Osteocyte (in vitro differentiated cells): ENCODE measurements around the gene FAM177A1. TPM values are rescaled to one million over a fixed set of nuclear protein-coding genes. Genes with fewer than 3 reads are reported as not detected.
"Not testable (repeated sequence)": the region's sequence is repeated elsewhere in the genome, so short reads cannot be mapped to it uniquely, and the experiment has no call there.

Experiments
- DNase-seq: peaks from one replicate; pipeline ENCODE4 v3.0.0; 2021; ENCODE audit warnings: mixed read lengths; ENCODE audit not compliant: unreplicated experiment; ENCODE audit errors: extremely low spot score
- H3K27ac Mint-ChIP-seq: one replicate; pipeline ENCODE4 v1.8.0; 2021; ENCODE audit warnings: mild to moderate bottlenecking, mixed read lengths; ENCODE audit not compliant: unreplicated experiment
- H3K27me3 Mint-ChIP-seq: one replicate; pipeline ENCODE4 v1.8.0; 2021; ENCODE audit warnings: mixed read lengths; ENCODE audit not compliant: unreplicated experiment
- H3K36me3 Mint-ChIP-seq: one replicate; pipeline ENCODE4 v1.8.0; 2021; ENCODE audit warnings: mixed read lengths; ENCODE audit not compliant: unreplicated experiment
- H3K4me1 Mint-ChIP-seq: one replicate; pipeline ENCODE4 v1.8.0; 2021; ENCODE audit warnings: mixed read lengths; ENCODE audit not compliant: unreplicated experiment
- H3K4me3 Mint-ChIP-seq: one replicate; pipeline ENCODE4 v1.8.0; 2021; ENCODE audit warnings: mild to moderate bottlenecking, moderate library complexity, mixed read lengths; ENCODE audit not compliant: unreplicated experiment
- H3K9me3 Mint-ChIP-seq: one replicate; pipeline ENCODE4 v1.8.0; 2021; ENCODE audit warnings: mixed read lengths; ENCODE audit not compliant: unreplicated experiment
- CTCF ChIP-seq: fragments of 200-600 bp; sonication (generic); IDR thresholded peaks from 2 replicates; pipeline ENCODE4 v1.5.0; 2021; ENCODE audit warnings: antibody characterized with exemption, mild to moderate bottlenecking, moderate library complexity
- total RNA-seq: library from RNA; stranded (reverse); gene quantifications from 2 replicates; pipeline ENCODE4 v1.2.1, GENCODE V29; 2021

Gene FAM177A1
- total RNA-seq, 1 donor from 2014 or later = 76.5 TPM

DNA sequence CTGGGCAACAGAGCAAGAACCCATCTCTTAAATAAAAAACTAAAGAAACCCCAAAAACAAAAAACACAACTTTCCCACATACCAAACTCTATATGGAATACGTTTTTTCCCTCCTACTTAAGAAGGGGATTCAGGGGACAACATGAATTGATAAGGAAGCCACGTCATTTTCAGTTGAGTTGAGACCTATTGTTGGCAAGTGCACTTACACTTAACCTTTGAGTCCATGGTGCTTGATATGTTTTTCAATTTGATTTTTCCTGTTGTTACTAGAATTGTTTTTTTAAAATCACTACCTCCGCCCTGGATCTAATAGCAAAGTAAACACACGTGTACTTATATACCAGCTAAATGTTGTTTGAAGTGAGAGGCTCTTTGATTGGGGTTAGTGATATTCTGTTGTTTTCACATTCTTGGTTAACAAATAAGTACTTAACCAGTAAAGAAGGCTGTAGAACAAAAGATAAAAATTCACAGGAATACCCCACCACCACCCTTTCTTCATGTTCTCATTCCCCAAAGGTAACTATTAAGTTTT lies 2.0 kb downstream of the FAM177A1 start:
- no peak for TF ChIP-seq CTCF
- H3K4me1 Mint-ChIP-seq = peaks cover 41% of the 10 kb centered on the region
- H3K36me3 Mint-ChIP-seq = no peaks in the 10 kb centered on the region
- no peaks in the 10 kb centered on the region for H3K9me3 Mint-ChIP-seq
- H3K4me3 Mint-ChIP-seq = peak overlapping the region; percentile 95
- DNase-seq = no peak
- peak overlapping the region; percentile 48 for H3K27ac Mint-ChIP-seq
- no peaks in the 10 kb centered on the region for H3K27me3 Mint-ChIP-seq

- Mint-ChIP-seq H3K4me3 (no peak overlapping the region), H3K27ac (peak overlapping the region; percentile 79), H3K36me3 (peaks cover under 1% of the 10 kb centered on the region), H3K27me3 (no peaks in the 10 kb centered on the region), H3K9me3 (no peaks in the 10 kb centered on the region), H3K4me1 (peaks cover 32% of the 10 kb centered on the region)
- DNase-seq = no peak
- TF ChIP-seq CTCF = no peak
Observed at GRCh38 chr14:35050652-35051051, 4.6 kb downstream of the FAM177A1 start.

GRCh38 chr14:35051796-35052195 lies 5.7 kb downstream of the FAM177A1 start:
- no peak for TF ChIP-seq CTCF

DNA sequence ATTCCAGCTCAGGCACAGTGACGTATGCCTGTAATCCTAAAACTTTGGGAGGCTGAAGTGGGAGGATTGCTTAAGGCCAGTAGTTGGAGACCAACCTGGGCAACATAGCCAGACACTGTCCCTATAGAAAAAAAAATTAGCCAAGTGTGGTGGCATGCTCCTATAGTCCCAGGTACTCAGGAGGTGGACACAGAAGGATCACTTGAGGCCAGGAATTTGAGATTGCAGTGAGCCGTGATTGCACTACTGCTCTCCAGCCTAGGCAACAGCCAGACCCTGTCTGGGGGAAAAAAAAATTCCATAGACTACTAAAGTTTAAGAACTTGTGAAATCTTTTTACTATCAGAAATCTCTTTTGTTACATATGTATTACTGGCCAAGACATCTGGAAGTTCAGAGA lies 6.6 kb downstream of the FAM177A1 start:
- Mint-ChIP-seq H3K4me1 (peaks cover 23% of the 10 kb centered on the region), H3K9me3 (no peaks in the 10 kb centered on the region), H3K36me3 (peaks cover 11% of the 10 kb centered on the region), H3K4me3 (no peak overlapping the region), H3K27me3 (no peaks in the 10 kb centered on the region), H3K27ac (no peak overlapping the region)
- DNase-seq = no peak
- TF ChIP-seq CTCF = no peak

More at GRCh38 chr14:35051796-35052195, 5.7 kb downstream of the FAM177A1 start:
- Mint-ChIP-seq H3K4me1 (peaks cover 29% of the 10 kb centered on the region), H3K9me3 (no peaks in the 10 kb centered on the region), H3K27ac (peak overlapping the region; percentile 79), H3K27me3 (no peaks in the 10 kb centered on the region), H3K4me3 (no peak overlapping the region), H3K36me3 (peaks cover 7% of the 10 kb centered on the region)
- no peak for DNase-seq

- not testable (repeated sequence) for H3K4me3 Mint-ChIP-seq, H3K9me3 Mint-ChIP-seq, H3K4me1 Mint-ChIP-seq, DNase-seq, H3K27me3 Mint-ChIP-seq
- Mint-ChIP-seq H3K36me3 (peaks cover 29% of the 10 kb centered on the region), H3K27ac (peak overlapping the region; percentile 15)
Observed at GRCh38 chr14:35061113-35061791, 15.2 kb downstream of the FAM177A1 start.

- H3K9me3 Mint-ChIP-seq, H3K27ac Mint-ChIP-seq, H3K4me3 Mint-ChIP-seq, DNase-seq, H3K27me3 Mint-ChIP-seq, H3K4me1 Mint-ChIP-seq: not testable (repeated sequence)
- H3K36me3 Mint-ChIP-seq = peaks cover 26% of the 10 kb centered on the region
Observed at GRCh38 chr14:35065731-35066130, 19.7 kb downstream of the FAM177A1 start.
